Fibroblast of lung (primary cell): Measurements from ENCODE around the gene FHAD1. TPM values are rescaled to one million over a fixed set of nuclear protein-coding genes. Genes with fewer than 3 reads are reported as not detected.
"Not testable (repeated sequence)": the region's sequence is repeated elsewhere in the genome, so short reads cannot be mapped to it uniquely, and the experiment has no call there.

Experiments used
- DNase-seq, 2 donors: peaks; one replicate each; pipeline versions ENCODE4 v3.0.0 to v3.0.0-alpha.2; 2010; ENCODE audit warnings: low read depth in 2 of 2
- H2AFZ ChIP-seq: 2 replicates; pipeline ENCODE4 v1.5.1; 2012; ENCODE audit warnings: low read length, control low read depth, inconsistent platforms
- H3K27ac ChIP-seq: 2 replicates; pipeline ENCODE4 v1.5.1; 2011; ENCODE audit warnings: low read length, control low read depth; ENCODE audit not compliant: insufficient read depth
- H3K27me3 ChIP-seq: 2 replicates; pipeline ENCODE4 v1.5.1; 2011; ENCODE audit warnings: mild to moderate bottlenecking, low read length; ENCODE audit not compliant: control insufficient read depth, insufficient read depth
- H3K36me3 ChIP-seq: 2 replicates; pipeline ENCODE4 v1.5.1; 2011; ENCODE audit warnings: low read length; ENCODE audit not compliant: control insufficient read depth, insufficient read depth
- H3K4me1 ChIP-seq: 2 replicates; pipeline ENCODE4 v1.5.1; 2011; ENCODE audit warnings: low read length; ENCODE audit not compliant: control insufficient read depth, insufficient read depth; ENCODE audit errors: extremely low read depth
- H3K4me2 ChIP-seq: 2 replicates; pipeline ENCODE4 v1.5.1; 2011; ENCODE audit warnings: low read length, control low read depth; ENCODE audit not compliant: insufficient read depth; ENCODE audit errors: extremely low read depth
- H3K4me3 ChIP-seq, 4 experiments: fragments of 200-600 bp in 1 of 4; sonication (generic) in 1 of 4; replicated peaks in 1 of 4; 2 replicates each; pipeline ENCODE4 v1.5.1; 2011 to 2016; ENCODE audit warnings: low read length in 4 of 4, low read depth in 3 of 4, mild to moderate bottlenecking in 3 of 4, control low read depth in 2 of 4, inconsistent platforms in 1 of 4, mixed read lengths in 1 of 4; ENCODE audit not compliant: insufficient read depth in 1 of 4; ENCODE audit errors: control extremely low read depth in 1 of 4
- H3K79me2 ChIP-seq: 2 replicates; pipeline ENCODE4 v1.5.1; 2012; ENCODE audit warnings: mild to moderate bottlenecking, low read length, inconsistent platforms; ENCODE audit not compliant: control insufficient read depth, insufficient read depth
- H3K9ac ChIP-seq: 2 replicates; pipeline ENCODE4 v1.5.1; 2011; ENCODE audit warnings: mild to moderate bottlenecking, low read length, control low read depth; ENCODE audit not compliant: insufficient read depth
- H3K9me3 ChIP-seq: 2 replicates; pipeline ENCODE4 v1.5.1; 2012; ENCODE audit warnings: low read depth, low read length; ENCODE audit not compliant: control insufficient read depth, insufficient read depth
- H4K20me1 ChIP-seq: 2 replicates; pipeline ENCODE4 v1.5.1; 2011; ENCODE audit warnings: low read length; ENCODE audit not compliant: control insufficient read depth, insufficient read depth; ENCODE audit errors: extremely low read depth
- CTCF ChIP-seq, 2 donors: IDR thresholded peaks in 1 of 2; conservative IDR thresholded peaks in 1 of 2; 1 replicate in 1 of 2; 2 replicates in 1 of 2; pipeline ENCODE4 v1.5.1; 2011 to 2012; ENCODE audit warnings: low read length in 2 of 2, control low read depth in 1 of 2, inconsistent platforms in 1 of 2, low read depth in 1 of 2, mild to moderate bottlenecking in 1 of 2
- EZH2 ChIP-seq: IDR thresholded peaks from 2 replicates; pipeline ENCODE4 v1.5.1; 2012; ENCODE audit warnings: low read length, control low read depth, mild to moderate bottlenecking; ENCODE audit errors: missing control alignments
- polyA plus RNA-seq, 2 donors: library from polyadenylated mRNA; depleted of rRNA in 1 of 2; stranded (reverse) in 1 of 2; unstranded in 1 of 2; fragments of >200 nt; gene quantifications; 2 replicates each; pipeline ENCODE4 v1.2.1, GENCODE V29; 2011 to 2012; ENCODE audit warnings: missing spikeins in 1 of 2
- total RNA-seq: library from RNA; depleted of rRNA; stranded (reverse); fragments of >200 nt; gene quantifications from 2 replicates; pipeline ENCODE4 v1.2.1, GENCODE V29; 2014

Gene FHAD1
- total and polyA plus RNA-seq, 2 donors (not counting 1 experiment from before 2014, with no cell fraction given): 0.09 to 0.66 TPM

- Histone ChIP-seq H3K4me2 (no peak overlapping the region), H3K27me3 (no peaks in the 10 kb centered on the region), H2AFZ (no peak overlapping the region), H3K79me2 (no peaks in the 10 kb centered on the region), H3K4me1 (peaks cover 14% of the 10 kb centered on the region), H3K9ac (no peak overlapping the region), H3K9me3 (no peaks in the 10 kb centered on the region), H3K36me3 (peaks cover 2% of the 10 kb centered on the region), H4K20me1 (no peaks in the 10 kb centered on the region), H3K4me3 (no peak overlapping the region), H3K27ac (no peak overlapping the region)
- DNase-seq: no peak
- no peak for TF ChIP-seq EZH2
- no peak for TF ChIP-seq CTCF (conservative IDR thresholded peaks at IDR 0.05 in 1 of 2, IDR thresholded peaks at IDR 0.05 in 1 of 2; ENCODE audit: low read depth in 1 of 2, low read length in 2 of 2)
Measured at GRCh38 chr1:15431571-15431948, 184.5 kb downstream of the FHAD1 start.

- Histone ChIP-seq H3K4me1 (peaks cover 14% of the 10 kb centered on the region), H3K9me3 (no peaks in the 10 kb centered on the region), H3K9ac (no peak overlapping the region), H3K79me2 (no peaks in the 10 kb centered on the region), H4K20me1 (no peaks in the 10 kb centered on the region), H3K4me3 (no peak overlapping the region), H3K36me3 (peaks cover 2% of the 10 kb centered on the region), H2AFZ (no peak overlapping the region), H3K27me3 (no peaks in the 10 kb centered on the region), H3K4me2 (no peak overlapping the region), H3K27ac (peak overlapping the region; percentile 35)
- DNase-seq: peak in 1 of 2 donors; percentile 61
- TF ChIP-seq CTCF (conservative IDR thresholded peaks at IDR 0.05 in 1 of 2, IDR thresholded peaks at IDR 0.05 in 1 of 2; ENCODE audit: low read depth in 1 of 2, low read length in 2 of 2) (no peak), EZH2 (no peak)
Measured at GRCh38 chr1:15432324-15432723, 185.3 kb downstream of the FHAD1 start.

GRCh38 chr1:15433471-15433870 lies 186.4 kb downstream of the FHAD1 start:
- no peaks in the 10 kb centered on the region for H3K27me3 ChIP-seq

GRCh38 chr1:15434739-15435138 lies 187.7 kb downstream of the FHAD1 start:
- peak in 1 of 2 donors; percentile 46 for DNase-seq
- H3K4me3 ChIP-seq, H3K36me3 ChIP-seq, H3K4me2 ChIP-seq, H3K27me3 ChIP-seq, H3K9me3 ChIP-seq, H3K79me2 ChIP-seq, H2AFZ ChIP-seq, H4K20me1 ChIP-seq, H3K9ac ChIP-seq, H3K27ac ChIP-seq: not testable (repeated sequence)
- peaks cover 13% of the 10 kb centered on the region for H3K4me1 ChIP-seq

More at GRCh38 chr1:15433471-15433870, 186.4 kb downstream of the FHAD1 start:
- Histone ChIP-seq H4K20me1 (no peaks in the 10 kb centered on the region), H3K4me2 (no peak overlapping the region), H2AFZ (no peak overlapping the region), H3K4me3 (no peak overlapping the region), H3K9me3 (no peaks in the 10 kb centered on the region), H3K79me2 (no peaks in the 10 kb centered on the region), H3K36me3 (peaks cover 2% of the 10 kb centered on the region), H3K4me1 (peaks cover 14% of the 10 kb centered on the region), H3K9ac (no peak overlapping the region), H3K27ac (peak overlapping the region; percentile 52)
- no peak for DNase-seq
- no peak for TF ChIP-seq EZH2
